Testis (tissue), 3 donors: ENCODE data around the gene PEAR1. TPM values are rescaled to one million over a fixed set of nuclear protein-coding genes. Genes with fewer than 3 reads are reported as not detected.

Source experiments
- DNase-seq: peaks from one replicate; pipeline ENCODE4 v3.0.0-alpha.2; 2019
- H3K27ac ChIP-seq, 2 donors: fragments of 200-600 bp; sonication (generic); one replicate each; pipeline ENCODE4 v1.5.1; 2019
- H3K27me3 ChIP-seq: fragments of 200-600 bp; sonication (generic); one replicate; pipeline ENCODE4 v1.5.1; 2019
- H3K36me3 ChIP-seq: fragments of 200-600 bp; sonication (generic); one replicate; pipeline ENCODE4 v1.5.1; 2017; ENCODE audit warnings: low read depth; ENCODE audit errors: missing control alignments
- H3K4me1 ChIP-seq: fragments of 200-600 bp; sonication (generic); one replicate; pipeline ENCODE4 v1.5.1; 2019
- H3K4me3 ChIP-seq, 2 donors: fragments of 200-600 bp; sonication (generic); one replicate each; pipeline ENCODE4 v1.5.1; 2017 to 2019
- H3K9me3 ChIP-seq: fragments of 200-600 bp; sonication (generic); one replicate; pipeline ENCODE4 v1.5.1; 2017
- CTCF ChIP-seq, 3 experiments: fragments of 450-650 bp in 2 of 3; fragments of 200-600 bp in 1 of 3; sonication (generic) in 1 of 3; IDR thresholded peaks; one replicate each; pipeline ENCODE4 v1.5.1; 2016 to 2019; ENCODE audit warnings: antibody characterized with exemption in 3 of 3, mild to moderate bottlenecking in 2 of 3, moderate library complexity in 1 of 3
- POLR2A ChIP-seq: fragments of 450-650 bp; IDR thresholded peaks from one replicate; pipeline ENCODE4 v1.6.1; 2017; ENCODE audit warnings: antibody characterized with exemption, mild to moderate bottlenecking, moderate library complexity
- WGBS, 2 donors: methylation state at CpG; one replicate each; pipeline ENCODE4 v1.1.5; 2018; 5-methylcytosine and 5-hydroxymethylcytosine counted together
- intact Hi-C: fragments of 100-400 bp; cut with DNase I; formaldehyde crosslinking; loops from one replicate; pipeline ENCODE4 v1.15.1; 2023; ENCODE audit warnings: low total_unique reads
- polyA plus RNA-seq: library from polyadenylated mRNA; stranded (reverse); fragments of 350-450 nt; fragmentation: Illumina TruSeq; extraction: RNeasy Lipid Tissue Mini Kit (QIAGEN cat#74804); gene quantifications from one replicate; pipeline ENCODE4 v1.2.3, GENCODE V29; 2014; ENCODE audit warnings: low read depth, low replicate concordance; ENCODE audit not compliant: insufficient read depth
- total RNA-seq, 2 donors: library from RNA; depleted of rRNA; stranded (reverse); fragments of >200 nt; gene quantifications; one replicate each; pipeline ENCODE4 v1.2.3, GENCODE V29; 2016

Gene PEAR1
- total and polyA plus RNA-seq, 3 donors from 2014 or later, result 10.5 to 13.8 (median 13.8) TPM

DNA sequence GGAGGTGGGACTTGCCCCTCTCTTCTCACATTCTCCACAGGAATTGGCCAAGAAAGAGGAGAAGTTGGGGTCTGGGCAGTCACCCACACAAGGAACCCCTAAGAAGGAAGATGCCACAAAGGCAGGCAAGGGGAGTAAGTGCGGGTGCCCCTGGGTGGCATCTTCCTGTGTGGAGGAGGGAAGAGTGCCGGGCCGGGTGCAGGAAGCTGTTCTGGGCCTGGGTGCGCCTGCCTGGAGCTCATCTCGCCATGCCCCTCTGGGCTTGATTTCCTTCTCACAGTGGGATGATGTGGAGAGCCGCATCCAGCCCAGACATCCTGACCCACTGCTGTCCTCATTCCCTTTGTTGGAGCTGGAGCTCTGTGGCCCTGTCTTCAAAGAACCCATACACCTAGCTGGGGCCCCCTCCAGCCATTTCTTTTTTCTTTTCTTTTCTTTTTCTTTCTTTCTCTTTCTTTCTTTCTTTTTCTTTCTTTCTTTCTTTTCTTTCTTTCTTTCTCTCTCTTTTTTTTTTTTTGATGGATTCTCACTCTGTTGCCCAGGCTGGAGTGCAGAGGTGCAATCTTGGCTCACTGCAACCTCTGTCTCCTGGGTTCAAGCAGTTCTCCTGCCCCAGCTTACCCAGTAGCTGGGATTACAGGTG lies 36.2 kb downstream of the PEAR1 start:
- no peaks in the 10 kb centered on the region for H3K27me3 ChIP-seq
- no peaks in the 10 kb centered on the region for H3K36me3 ChIP-seq
- peaks cover 4% of the 10 kb centered on the region for H3K4me1 ChIP-seq
- 72 to 88% methylated on average over 3 to 6 of the region's 6 CpGs for WGBS, 2 donors
- no peaks in the 10 kb centered on the region for H3K9me3 ChIP-seq
- no peak overlapping the region for H3K4me3 ChIP-seq
- intact Hi-C loops, result no loop called here
- no peak for TF ChIP-seq CTCF (IDR thresholded peaks at IDR 0.05)
- TF ChIP-seq POLR2A, result no peak
- no peak overlapping the region for H3K27ac ChIP-seq
- no peak for DNase-seq

DNA sequence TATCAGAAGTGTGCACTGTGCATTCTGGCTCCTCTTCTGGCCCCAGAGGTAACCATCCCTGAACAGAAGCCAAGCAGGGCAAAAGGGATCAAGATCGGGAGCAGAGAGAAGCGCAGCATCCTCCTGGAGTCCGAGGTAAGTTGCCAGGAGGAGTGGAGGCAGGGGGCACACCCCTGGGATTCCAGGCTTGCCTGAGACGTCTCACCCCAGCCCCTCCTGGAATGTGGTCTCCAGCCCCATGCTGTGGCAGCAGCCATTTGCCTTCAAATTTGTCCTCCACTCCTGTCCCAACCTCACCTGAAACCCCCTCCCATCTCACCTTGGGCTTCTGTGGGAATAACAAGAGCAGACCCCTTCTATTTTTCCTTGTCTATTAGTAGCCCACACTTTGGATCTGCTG lies 37.0 kb downstream of the PEAR1 start:
- DNase-seq, result no peak
- 58 to 74% methylated on average over 4 of the region's 4 CpGs for WGBS, 2 donors

GRCh38 chr1:156931211-156931952 lies 37.9 kb downstream of the PEAR1 start:
- H3K36me3 ChIP-seq, result no peaks in the 10 kb centered on the region
- H3K27ac ChIP-seq, result no peak overlapping the region
- peaks cover 4% of the 10 kb centered on the region for H3K4me1 ChIP-seq
- H3K27me3 ChIP-seq, result no peaks in the 10 kb centered on the region
- WGBS, 2 donors, result 63 to 69% methylated on average over 11 of the region's 11 CpGs
- H3K4me3 ChIP-seq, result no peak overlapping the region
- DNase-seq, result no peak
- TF ChIP-seq POLR2A, result no peak
- TF ChIP-seq CTCF (IDR thresholded peaks at IDR 0.05), result no peak
- intact Hi-C loops, result no loop called here
- no peaks in the 10 kb centered on the region for H3K9me3 ChIP-seq

More for the DNA sequence above, 37.0 kb downstream of the PEAR1 start:
- Histone ChIP-seq H3K9me3 (no peaks in the 10 kb centered on the region), H3K36me3 (no peaks in the 10 kb centered on the region), H3K27me3 (no peaks in the 10 kb centered on the region), H3K4me3 (no peak overlapping the region), H3K27ac (no peak overlapping the region), H3K4me1 (peaks cover 4% of the 10 kb centered on the region)
- TF ChIP-seq POLR2A (no peak), CTCF (IDR thresholded peaks at IDR 0.05) (no peak)
- intact Hi-C loops, result no loop called here

GRCh38 chr1:156931974-156932710 lies 38.6 kb downstream of the PEAR1 start:
- Histone ChIP-seq H3K4me3 (no peak overlapping the region), H3K27me3 (no peaks in the 10 kb centered on the region)
- 55 to 60% methylated on average over 8 of the region's 8 CpGs for WGBS, 2 donors

More at GRCh38 chr1:156931974-156932710, 38.6 kb downstream of the PEAR1 start:
- intact Hi-C loops, result no loop called here
- Histone ChIP-seq H3K9me3 (no peaks in the 10 kb centered on the region), H3K36me3 (no peaks in the 10 kb centered on the region), H3K4me1 (peaks cover 4% of the 10 kb centered on the region), H3K27ac (no peak overlapping the region)
- TF ChIP-seq CTCF (IDR thresholded peaks at IDR 0.05), result no peak
- TF ChIP-seq POLR2A, result no peak
- no peak for DNase-seq
